Left forelimb (tissue), 1 donor: Measurements from ENCODE around the gene LGALS1.

Source experiments
- DNase-seq: peaks from one replicate; pipeline ENCODE4 v3.0.0-alpha.2; 2018; ENCODE audit warnings: low spot score

Gene LGALS1

GRCh38 chr22:37674951-37675929 lies at the start of gene LGALS1:
TSS of gene LGALS1 (plus strand) at chr22:37675636. CDS start at chr22:37675703, 67 bp downstream.
- DNase-seq: peak; percentile 99

- no peak for DNase-seq
These were observed 49.7 kb upstream of the LGALS1 start for GRCh38 chr22:37625737-37626136.

- DNase-seq: no peak
These were observed 49.3 kb upstream of the LGALS1 start for GRCh38 chr22:37626144-37626543.

- DNase-seq: no peak
These were observed 48.8 kb upstream of the LGALS1 start for GRCh38 chr22:37626556-37627075.

- DNase-seq: no peak
These were observed 48.3 kb upstream of the LGALS1 start for GRCh38 chr22:37627121-37627520.

- DNase-seq: no peak
These were observed 47.9 kb upstream of the LGALS1 start for GRCh38 chr22:37627545-37627944.

GRCh38 chr22:37628830-37629229 lies 46.6 kb upstream of the LGALS1 start:
- DNase-seq: no peak

- no peak for DNase-seq
These were observed 45.5 kb upstream of the LGALS1 start for GRCh38 chr22:37629928-37630327.

GRCh38 chr22:37630839-37631435 lies 44.5 kb upstream of the LGALS1 start:
- DNase-seq: no peak

GRCh38 chr22:37631448-37632173 lies 43.8 kb upstream of the LGALS1 start:
- no peak for DNase-seq

- DNase-seq: no peak
These were observed 43.0 kb upstream of the LGALS1 start for GRCh38 chr22:37632174-37633088.

GRCh38 chr22:37633089-37633624 lies 42.3 kb upstream of the LGALS1 start:
- DNase-seq: no peak

- peak; percentile 95 for DNase-seq
These were observed 41.6 kb upstream of the LGALS1 start for GRCh38 chr22:37633625-37634416.

- DNase-seq: no peak
These were observed 41.0 kb upstream of the LGALS1 start for GRCh38 chr22:37634417-37634924.

GRCh38 chr22:37635157-37635556 lies 40.3 kb upstream of the LGALS1 start:
- DNase-seq: no peak

- no peak for DNase-seq
These were observed 39.1 kb upstream of the LGALS1 start for GRCh38 chr22:37636186-37636948.

GRCh38 chr22:37636949-37637273 lies 38.5 kb upstream of the LGALS1 start:
- DNase-seq: no peak

GRCh38 chr22:37638391-37639069 lies 36.9 kb upstream of the LGALS1 start:
- no peak for DNase-seq
